K562 (cell line): ENCODE data around the gene P2RX3. TPM values are rescaled to one million over a fixed set of nuclear protein-coding genes. Genes with fewer than 3 reads are reported as not detected.

Source experiments
- ATAC-seq: fragments of 200-7000 bp; cut with Tn5 transposase; 3 replicates; pipeline ENCODE4 v1.9.1; 2020; ENCODE audit warnings: moderate library complexity
- BruUV-seq: library from RNA; stranded (reverse); fragments of 400-500 nt; replicated peaks from 2 replicates; lab custom pipeline; 2021; lab: Mats Ljungman, UMichigan
- CTCF ChIA-PET: fragments of 300-600 bp; formaldehyde crosslinking; extraction: SDS; loops from one replicate; lab custom pipeline; 2021; ENCODE audit warnings: low intra/inter-chr PET ratio; lab: Yijun Ruan, JAX
- POLR2A ChIA-PET: fragments of 300-600, 350-650 bp; sonication (Branson Sonifier 250); formaldehyde crosslinking; extraction: SDS; loops from one replicate; lab custom pipeline; 2021; ENCODE audit warnings: antibody characterized with exemption, inconsistent platforms; lab: Yijun Ruan, JAX
- DNase-seq, 4 experiments: peaks; one replicate each; pipeline versions ENCODE4 v3.0.0 to v3.0.0-alpha.2; 2011 to 2018; ENCODE audit warnings: low spot score in 3 of 4, mixed read lengths in 3 of 4; ENCODE audit errors: extremely low read depth in 1 of 4
- FAIRE-seq: peaks from 2 replicates; lab custom pipeline; 2011; peaks lifted over from hg19 to GRCh38; lab: Jason Lieb, UNC
- H2AFZ ChIP-seq: 2 replicates; pipeline ENCODE4 v1.6.0; 2011; ENCODE audit warnings: low read depth, low read length, control low read depth, inconsistent platforms
- H3K27ac ChIP-seq: fragments of 200-600 bp; 3 replicates; pipeline ENCODE4 v1.8.0; 2011; ENCODE audit warnings: low read depth, mild to moderate bottlenecking, control low read depth, inconsistent platforms, low read length, moderate library complexity, mixed read lengths; ENCODE audit errors: extremely low read depth
- H3K27me3 ChIP-seq, 2 experiments: fragments of 300-600 bp in 1 of 2; 2 replicates in 1 of 2; 3 replicates in 1 of 2; pipeline versions ENCODE4 v1.6.0 to v1.8.0; 2011; ENCODE audit warnings: inconsistent platforms in 2 of 2, low read length in 2 of 2, mild to moderate bottlenecking in 1 of 2, mixed read lengths in 1 of 2, moderate library complexity in 1 of 2; ENCODE audit not compliant: control insufficient read depth in 2 of 2, insufficient read depth in 2 of 2
- H3K36me3 ChIP-seq: fragments of 300-600 bp; 3 replicates; pipeline ENCODE4 v1.8.0; 2011; ENCODE audit warnings: mild to moderate bottlenecking, low read length, inconsistent platforms; ENCODE audit not compliant: control insufficient read depth, insufficient read depth
- H3K4me1 ChIP-seq, 2 experiments: fragments of 200-600 bp in 1 of 2; replicated peaks in 1 of 2; 2 replicates in 1 of 2; 3 replicates in 1 of 2; pipeline versions ENCODE4 v1.5.1 to v1.8.0; 2011; ENCODE audit warnings: inconsistent platforms in 2 of 2, low read length in 2 of 2, mild to moderate bottlenecking in 1 of 2, mixed read lengths in 1 of 2, moderate library complexity in 1 of 2; ENCODE audit not compliant: control insufficient read depth in 2 of 2, insufficient read depth in 2 of 2
- H3K4me2 ChIP-seq: 2 replicates; pipeline ENCODE4 v1.6.1; 2011; ENCODE audit warnings: low read length, control low read depth, inconsistent platforms, mixed read lengths; ENCODE audit not compliant: insufficient read depth
- H3K4me3 ChIP-seq: fragments of 200-600 bp; sonication (generic), shearing (Covaris generic); 2 replicates; pipeline ENCODE4 v1.5.1; 2016; ENCODE audit warnings: control low read depth, inconsistent platforms
- H3K79me2 ChIP-seq: fragments of 200-600 bp; 3 replicates; pipeline ENCODE4 v1.8.0; 2011; ENCODE audit warnings: low read length, inconsistent platforms; ENCODE audit not compliant: control insufficient read depth, insufficient read depth
- H3K9ac ChIP-seq, 2 experiments: 2 replicates each; pipeline versions ENCODE4 v1.6.0 to v1.6.1; 2011; ENCODE audit warnings: low read depth in 2 of 2, low read length in 2 of 2, control low read depth in 1 of 2, inconsistent platforms in 1 of 2, mild to moderate bottlenecking in 1 of 2, mixed read lengths in 1 of 2; ENCODE audit not compliant: insufficient read depth in 1 of 2
- H3K9me1 ChIP-seq: one replicate; pipeline ENCODE4 v1.6.0; 2011; ENCODE audit warnings: inconsistent platforms, mild to moderate bottlenecking, low read length, moderate library complexity; ENCODE audit not compliant: control insufficient read depth, insufficient read depth
- H3K9me3 ChIP-seq: replicated peaks from 2 replicates; pipeline ENCODE4 v1.5.1; 2011; ENCODE audit warnings: low read depth, low read length, inconsistent platforms; ENCODE audit not compliant: control insufficient read depth, insufficient read depth
- H4K20me1 ChIP-seq: replicated peaks from 2 replicates; pipeline ENCODE4 v1.6.1; 2011; ENCODE audit warnings: low read length, inconsistent platforms, mixed read lengths; ENCODE audit not compliant: control insufficient read depth, insufficient read depth
- BCL6 ChIP-seq: fragments of 250-450 bp; sonication (Bioruptor Pico); IDR thresholded peaks from 2 replicates; pipeline ENCODE4 v1.4.0; 2020
- BRF1 ChIP-seq: IDR thresholded peaks from 3 replicates; pipeline ENCODE4 v1.6.1; 2011; ENCODE audit warnings: borderline replicate concordance, mild to moderate bottlenecking; ENCODE audit not compliant: insufficient read length; ENCODE audit errors: extremely low read depth
- CBFB ChIP-seq: sonication (generic); formaldehyde crosslinking; IDR thresholded peaks from 2 replicates; pipeline ENCODE4 v1.4.0; 2020; ENCODE audit warnings: mild to moderate bottlenecking, missing genetic modification reagents
- DDX20 ChIP-seq: fragments of 450-650 bp; IDR thresholded peaks from 2 replicates; pipeline ENCODE4 v1.6.1; 2016; ENCODE audit warnings: missing genetic modification characterization, low read depth, mild to moderate bottlenecking, missing compliant biosample characterization, moderate library complexity
- ESRRA ChIP-seq: fragments of 450-650 bp; IDR thresholded peaks from 2 replicates; pipeline ENCODE4 v1.6.1; 2014; ENCODE audit warnings: low read depth, mild to moderate bottlenecking, moderate library complexity, borderline replicate concordance
- HOXB6 ChIP-seq: fragments of 250-450 bp; sonication (Bioruptor Pico); IDR thresholded peaks from 2 replicates; pipeline ENCODE4 v1.5.1; 2022; ENCODE audit warnings: mild to moderate bottlenecking, borderline replicate concordance
- NFIX ChIP-seq: fragments of 250-450 bp; sonication (Bioruptor Pico); IDR thresholded peaks from 2 replicates; pipeline ENCODE4 v1.4.0; 2020; ENCODE audit warnings: low read depth, mild to moderate bottlenecking, moderate library complexity
- PYGO2 ChIP-seq: fragments of 450-650 bp; IDR thresholded peaks from 2 replicates; pipeline ENCODE4 v1.6.1; 2016; ENCODE audit warnings: mild to moderate bottlenecking, missing genetic modification characterization, moderate library complexity, missing compliant biosample characterization
- SMARCE1 ChIP-seq: fragments of 450-650 bp; IDR thresholded peaks from 2 replicates; pipeline ENCODE4 v1.7.1; 2016; ENCODE audit warnings: mild to moderate bottlenecking
- SOX6 ChIP-seq: fragments of 450-650 bp; IDR thresholded peaks from 2 replicates; pipeline ENCODE4 v1.6.1; 2014; ENCODE audit warnings: mild to moderate bottlenecking
- TCF7L2 ChIP-seq: fragments of 150-350 bp; IDR thresholded peaks from 2 replicates; pipeline ENCODE4 v1.6.1; 2016; ENCODE audit warnings: low read depth, mild to moderate bottlenecking, low read length, moderate library complexity
- ZC3H11A ChIP-seq: IDR thresholded peaks from 2 replicates; pipeline ENCODE4 v1.6.1; 2012; ENCODE audit warnings: low read depth, low read length, improper control_type of control experiment
- ZEB2 ChIP-seq: fragments of 450-650 bp; IDR thresholded peaks from 2 replicates; pipeline ENCODE4 v1.6.1; 2016
- ZFP36 ChIP-seq: fragments of 150-350 bp; IDR thresholded peaks from 2 replicates; pipeline ENCODE4 v1.6.1; 2018; ENCODE audit warnings: low read length, low read depth; ENCODE audit not compliant: partially characterized antibody
- ZNF347 ChIP-seq: fragments of 450-650 bp; formaldehyde crosslinking; IDR thresholded peaks from 2 replicates; pipeline ENCODE4 v1.4.0; 2020; ENCODE audit warnings: low read depth, mild to moderate bottlenecking, moderate library complexity
- WGBS: fragments of 100-300 bp; shearing (Covaris generic); methylation state at CpG from one replicate; pipeline ENCODE4 v1.1.6; 2016; ENCODE audit warnings: low coverage, mixed read lengths; ENCODE audit not compliant: insufficient coverage; ENCODE audit errors: missing lambda C conversion rate; 5-methylcytosine and 5-hydroxymethylcytosine counted together
- in situ Hi-C: fragments of 300-500 bp; cut with MboI; formaldehyde crosslinking; loops from 4 replicates; pipeline ENCODE4 v1.15.0; 2018; ENCODE audit warnings: inconsistent platforms, mixed read lengths
- intact Hi-C: fragments of 100-400 bp; cut with micrococcal nuclease; formaldehyde crosslinking; loops from 2 replicates; pipeline ENCODE4 v1.14.2; 2022
- polyA plus RNA-seq, 8 experiments: library from polyadenylated mRNA; depleted of rRNA in 4 of 8; stranded (reverse) in 5 of 8; unstranded in 3 of 8; fragments of >200 nt; fragmentation: Nextera tagmentation in 2 of 8; fragmentation: Illumina TruSeq in 1 of 8; extraction: Ambion mirVana in 2 of 8; extraction: Trizol in 1 of 8; gene quantifications; 2 replicates each; pipeline versions ENCODE4 v1.2.1 to v1.2.3, GENCODE V29; 2011 to 2014; ENCODE audit warnings: inconsistent platforms in 1 of 8, missing spikeins in 1 of 8
- total RNA-seq, 7 experiments: library from RNA; depleted of rRNA in 6 of 7; stranded (reverse); fragments of >200 nt in 6 of 7; fragmentation: Illumina TruSeq in 2 of 7; extraction: Trizol in 2 of 7; gene quantifications; 2 replicates each; pipeline versions ENCODE4 v1.2.1 to v1.2.3, GENCODE V29; 2011 to 2021; ENCODE audit warnings: low replicate concordance in 1 of 7
- TF ChIP-seq, protein P1 (sequence below): sonication (generic); formaldehyde crosslinking; IDR thresholded peaks from 2 replicates; pipeline ENCODE4 v1.8.0; 2022; ENCODE audit warnings: mild to moderate bottlenecking, missing genetic modification reagents, borderline replicate concordance
- TF ChIP-seq, protein P2 (sequence below): fragments of 150-350 bp; conservative IDR thresholded peaks from 2 replicates; pipeline ENCODE4 v1.6.1; 2014; ENCODE audit warnings: low read length
- TF ChIP-seq, protein P3 (sequence below): sonication (generic); formaldehyde crosslinking; IDR thresholded peaks from 2 replicates; pipeline ENCODE4 v1.8.0; 2022; ENCODE audit warnings: missing genetic modification reagents, mild to moderate bottlenecking, moderate library complexity, borderline replicate concordance

The P2RX3 gene
- total and polyA plus RNA-seq, 9 of the 15 experiments (the other 6 are each of a cell fraction or from before 2014, with no cell fraction given), result not detected

DNA sequence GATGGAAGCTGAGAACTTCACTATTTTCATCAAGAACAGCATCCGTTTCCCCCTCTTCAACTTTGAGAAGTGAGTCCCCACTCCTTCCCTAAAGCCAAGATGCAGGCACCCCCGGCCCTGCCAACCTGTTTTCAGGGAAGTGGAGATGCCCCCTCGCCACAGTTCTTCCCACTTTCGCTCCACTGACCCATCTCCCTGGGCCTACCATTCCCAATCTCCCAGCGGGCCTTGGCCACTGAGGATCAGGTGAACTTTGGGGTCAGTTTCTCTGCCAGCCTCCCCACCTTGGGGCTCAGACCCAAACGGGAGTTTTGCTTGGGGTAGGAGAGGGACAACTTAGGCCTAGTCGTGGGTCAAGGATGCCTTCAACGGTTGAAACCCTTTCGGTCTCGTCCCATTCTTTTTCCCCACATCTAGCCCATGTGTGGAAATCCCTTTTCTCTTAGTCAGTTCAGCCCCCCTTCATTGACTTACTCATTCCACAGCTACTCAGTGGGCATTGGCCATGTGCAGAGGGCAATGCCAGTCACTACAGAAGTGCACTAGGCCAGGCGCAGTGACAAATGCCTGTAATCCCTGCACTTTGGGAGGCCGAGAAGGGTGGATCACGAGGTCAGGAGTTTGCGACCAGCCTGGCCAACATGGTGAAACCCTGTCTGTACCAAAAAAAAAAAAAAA lies 10.6 kb downstream of the P2RX3 start:
- intact Hi-C loops (loop anchor here (5.0 to 10.0 kb wide), 2 partner anchors 446 to 1164 kb away; no protein-coding TSS in a partner anchor), in situ Hi-C loops (loop anchor here (10.0 kb wide), 2 partner anchors 176 to 1166 kb away; no protein-coding TSS in a partner anchor)
- DNase-seq, result no peak
- Histone ChIP-seq H4K20me1 (no peaks in the 10 kb centered on the region), H3K9me1 (no peaks in the 10 kb centered on the region), H3K4me1 (peaks cover 21% of the 10 kb centered on the region in 2 experiments), H3K36me3 (no peaks in the 10 kb centered on the region), H3K27me3 (no peaks in the 10 kb centered on the region), H3K27ac (no peak overlapping the region), H3K9ac (no peak overlapping the region), H3K79me2 (no peaks in the 10 kb centered on the region), H3K9me3 (0 out of 2 replicates have a peak, but pooled peaks cover 4% of the 10 kb centered on the region), H3K4me2 (no peak overlapping the region), H2AFZ (no peak overlapping the region), H3K4me3 (no peak overlapping the region)
- no peak for FAIRE-seq
- no TSS peak for BruUV-seq
- POLR2A ChIA-PET, result interaction anchor here (0.7 to 1.4 kb wide), 2 partner anchors 13 to 84 kb away, joined by 3 to 4 read pairs; partner anchors contain the start of gene SSRP1
- CTCF ChIA-PET, result interaction anchor here (0.6 to 0.7 kb wide), 3 partner anchors 172 to 1833 kb away, joined by 3 to 5 read pairs (median 3); no protein-coding TSS in a partner anchor
- WGBS, result 66% methylated on average over 12 of the region's 14 CpGs
- ATAC-seq, result no peak
- no peak for TF ChIP-seq BRF1
- TF ChIP-seq, protein P1, sequence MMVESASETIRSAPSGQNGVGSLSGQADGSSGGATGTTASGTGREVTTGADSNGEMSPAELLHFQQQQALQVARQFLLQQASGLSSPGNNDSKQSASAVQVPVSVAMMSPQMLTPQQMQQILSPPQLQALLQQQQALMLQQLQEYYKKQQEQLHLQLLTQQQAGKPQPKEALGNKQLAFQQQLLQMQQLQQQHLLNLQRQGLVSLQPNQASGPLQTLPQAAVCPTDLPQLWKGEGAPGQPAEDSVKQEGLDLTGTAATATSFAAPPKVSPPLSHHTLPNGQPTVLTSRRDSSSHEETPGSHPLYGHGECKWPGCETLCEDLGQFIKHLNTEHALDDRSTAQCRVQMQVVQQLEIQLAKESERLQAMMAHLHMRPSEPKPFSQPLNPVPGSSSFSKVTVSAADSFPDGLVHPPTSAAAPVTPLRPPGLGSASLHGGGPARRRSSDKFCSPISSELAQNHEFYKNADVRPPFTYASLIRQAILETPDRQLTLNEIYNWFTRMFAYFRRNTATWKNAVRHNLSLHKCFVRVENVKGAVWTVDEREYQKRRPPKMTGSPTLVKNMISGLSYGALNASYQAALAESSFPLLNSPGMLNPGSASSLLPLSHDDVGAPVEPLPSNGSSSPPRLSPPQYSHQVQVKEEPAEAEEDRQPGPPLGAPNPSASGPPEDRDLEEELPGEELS (CRISPR knock-in tag), result no peak
- no peak for TF ChIP-seq HOXB6 (CRISPR knock-in tag)
- TF ChIP-seq PYGO2 (tag), result no peak
- TF ChIP-seq ZEB2, result no peak
- TF ChIP-seq BCL6, result no peak
- TF ChIP-seq NFIX (CRISPR knock-in tag), result no peak
- no peak for TF ChIP-seq ZC3H11A
- no peak for TF ChIP-seq SOX6
- TF ChIP-seq ESRRA, result no peak
- TF ChIP-seq TCF7L2, result no peak
- TF ChIP-seq ZFP36, result no peak
- TF ChIP-seq DDX20 (tag), result no peak
- TF ChIP-seq, protein P2, sequence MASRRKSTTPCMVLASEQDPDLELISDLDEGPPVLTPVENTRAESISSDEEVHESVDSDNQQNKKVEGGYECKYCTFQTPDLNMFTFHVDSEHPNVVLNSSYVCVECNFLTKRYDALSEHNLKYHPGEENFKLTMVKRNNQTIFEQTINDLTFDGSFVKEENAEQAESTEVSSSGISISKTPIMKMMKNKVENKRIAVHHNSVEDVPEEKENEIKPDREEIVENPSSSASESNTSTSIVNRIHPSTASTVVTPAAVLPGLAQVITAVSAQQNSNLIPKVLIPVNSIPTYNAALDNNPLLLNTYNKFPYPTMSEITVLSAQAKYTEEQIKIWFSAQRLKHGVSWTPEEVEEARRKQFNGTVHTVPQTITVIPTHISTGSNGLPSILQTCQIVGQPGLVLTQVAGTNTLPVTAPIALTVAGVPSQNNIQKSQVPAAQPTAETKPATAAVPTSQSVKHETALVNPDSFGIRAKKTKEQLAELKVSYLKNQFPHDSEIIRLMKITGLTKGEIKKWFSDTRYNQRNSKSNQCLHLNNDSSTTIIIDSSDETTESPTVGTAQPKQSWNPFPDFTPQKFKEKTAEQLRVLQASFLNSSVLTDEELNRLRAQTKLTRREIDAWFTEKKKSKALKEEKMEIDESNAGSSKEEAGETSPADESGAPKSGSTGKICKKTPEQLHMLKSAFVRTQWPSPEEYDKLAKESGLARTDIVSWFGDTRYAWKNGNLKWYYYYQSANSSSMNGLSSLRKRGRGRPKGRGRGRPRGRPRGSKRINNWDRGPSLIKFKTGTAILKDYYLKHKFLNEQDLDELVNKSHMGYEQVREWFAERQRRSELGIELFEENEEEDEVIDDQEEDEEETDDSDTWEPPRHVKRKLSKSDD, result no peak
- TF ChIP-seq, protein P3, sequence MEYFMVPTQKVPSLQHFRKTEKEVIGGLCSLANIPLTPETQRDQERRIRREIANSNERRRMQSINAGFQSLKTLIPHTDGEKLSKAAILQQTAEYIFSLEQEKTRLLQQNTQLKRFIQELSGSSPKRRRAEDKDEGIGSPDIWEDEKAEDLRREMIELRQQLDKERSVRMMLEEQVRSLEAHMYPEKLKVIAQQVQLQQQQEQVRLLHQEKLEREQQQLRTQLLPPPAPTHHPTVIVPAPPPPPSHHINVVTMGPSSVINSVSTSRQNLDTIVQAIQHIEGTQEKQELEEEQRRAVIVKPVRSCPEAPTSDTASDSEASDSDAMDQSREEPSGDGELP (CRISPR knock-in tag), result no peak
- no peak for TF ChIP-seq ZNF347 (CRISPR knock-in tag)
- no peak for TF ChIP-seq CBFB (CRISPR knock-in tag)
- TF ChIP-seq SMARCE1, result no peak
